NCI-H2029 (cell line): ENCODE data around the gene ACOX2.

ENCODE experiments used
- DNase-seq: peaks from one replicate; lab custom pipeline; 2025; lab: John Stamatoyannopoulos, UW

Gene ACOX2

DNA sequence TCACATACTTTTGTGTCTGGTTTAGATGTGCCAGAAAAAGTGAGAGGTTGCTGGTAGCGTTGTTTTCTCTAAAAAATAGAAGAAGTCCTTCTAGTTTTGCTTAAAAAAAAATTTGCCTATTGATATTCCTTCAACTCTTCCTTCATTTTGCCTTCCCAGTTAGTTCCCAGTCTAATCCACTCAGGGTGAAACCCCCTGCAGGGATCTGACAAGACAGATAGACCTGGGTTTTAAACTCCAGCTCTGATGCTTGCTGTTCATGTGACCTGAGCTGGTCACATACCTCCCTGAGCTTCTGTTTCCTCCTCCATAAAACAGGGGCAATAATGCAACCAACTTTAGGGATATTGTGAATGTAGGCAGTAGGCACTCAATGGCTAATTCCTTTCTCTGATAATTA lies 63.7 kb downstream of the ACOX2 start:
- no peak for DNase-seq

DNA sequence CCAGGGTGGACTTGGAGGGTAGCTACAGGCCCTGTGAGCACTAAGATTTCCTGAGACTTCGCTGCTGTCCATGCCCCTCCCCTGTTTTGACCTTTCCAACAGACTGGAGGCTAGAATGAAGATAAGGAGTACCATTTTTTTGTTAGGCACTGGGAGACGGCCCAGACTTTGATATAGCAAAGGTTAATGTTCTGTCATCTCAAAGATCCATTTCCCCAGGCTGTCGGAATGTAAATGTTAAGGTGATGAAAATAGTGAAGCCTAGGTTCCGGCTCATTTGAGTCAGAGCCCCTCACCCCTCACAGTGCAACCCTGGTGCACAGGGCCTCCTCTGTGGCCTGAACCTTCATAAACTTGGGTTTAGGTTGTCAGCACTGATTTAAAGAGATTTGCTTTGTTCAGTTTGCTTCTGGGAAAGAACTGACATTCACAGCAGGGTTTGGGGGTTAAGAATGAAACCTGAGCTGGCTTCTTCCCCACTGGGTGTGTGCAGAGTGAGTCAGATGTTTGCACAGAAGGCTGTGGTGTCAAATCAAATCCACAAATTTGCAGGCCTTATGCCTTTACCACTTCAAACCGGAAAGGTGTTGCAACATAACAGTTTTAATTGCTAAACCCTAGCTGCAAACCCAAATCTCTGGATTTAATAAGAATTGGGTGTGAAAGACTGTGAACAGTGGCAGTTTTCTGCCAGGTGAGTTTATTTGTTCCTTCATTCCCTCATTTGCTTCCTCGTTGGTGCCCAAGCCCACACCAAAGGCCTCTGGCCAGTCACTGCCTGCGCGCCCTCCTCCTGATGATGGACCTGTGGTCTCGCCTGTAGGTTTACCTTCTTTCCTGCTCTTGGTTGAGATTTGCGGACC lies 65.7 kb downstream of the ACOX2 start:
- DNase-seq = peak; percentile 81

DNA sequence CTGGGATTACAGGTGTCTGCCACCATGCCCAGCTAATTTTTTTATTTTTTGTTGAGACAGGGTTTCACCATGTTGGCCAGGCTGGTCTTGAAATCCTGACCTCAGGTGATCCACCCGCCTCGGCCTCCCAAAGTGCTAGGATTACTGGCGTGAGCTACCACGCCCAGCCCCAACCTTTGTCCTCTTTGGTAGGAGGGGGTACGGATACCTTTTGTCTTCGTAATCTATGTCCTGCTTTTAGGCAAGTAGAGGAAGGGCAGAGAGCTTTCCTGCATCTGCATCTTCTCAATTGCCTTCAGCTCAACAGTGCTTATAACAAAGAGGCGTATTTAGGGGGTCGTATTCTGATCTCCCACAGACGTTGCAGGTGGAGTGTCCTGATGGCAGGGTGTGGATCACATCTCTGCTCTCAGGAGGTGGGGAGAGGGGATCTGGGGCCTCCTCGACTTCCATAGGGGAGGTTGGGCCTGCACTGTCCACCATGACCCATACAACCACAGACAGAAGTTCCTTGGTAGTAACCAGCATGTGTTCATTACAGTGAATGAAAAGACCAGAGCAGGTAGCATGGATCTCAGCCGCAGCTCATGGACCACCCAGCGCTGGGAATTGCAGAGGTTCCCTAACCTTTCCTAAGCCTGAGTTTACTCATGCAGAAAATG lies 66.5 kb downstream of the ACOX2 start:
- no peak for DNase-seq

DNA sequence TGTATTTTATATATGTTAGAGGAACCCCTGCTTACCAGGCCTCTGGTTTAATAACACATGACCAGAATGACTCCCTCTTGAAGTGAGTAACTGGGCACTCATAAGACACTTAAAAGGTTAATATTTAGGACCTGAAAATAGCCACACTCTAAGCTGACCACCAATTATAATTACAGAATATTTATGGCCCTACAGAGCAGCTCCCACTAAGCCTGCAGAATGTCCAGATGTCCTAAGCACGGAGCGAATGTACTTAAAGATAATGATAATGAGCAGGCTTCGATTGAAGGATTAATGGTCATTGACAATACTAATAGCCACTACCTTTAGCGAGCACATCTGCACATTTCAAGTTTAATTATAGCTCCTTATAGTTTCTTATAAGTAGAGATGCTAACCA lies 67.9 kb downstream of the ACOX2 start:
- no peak for DNase-seq

DNA sequence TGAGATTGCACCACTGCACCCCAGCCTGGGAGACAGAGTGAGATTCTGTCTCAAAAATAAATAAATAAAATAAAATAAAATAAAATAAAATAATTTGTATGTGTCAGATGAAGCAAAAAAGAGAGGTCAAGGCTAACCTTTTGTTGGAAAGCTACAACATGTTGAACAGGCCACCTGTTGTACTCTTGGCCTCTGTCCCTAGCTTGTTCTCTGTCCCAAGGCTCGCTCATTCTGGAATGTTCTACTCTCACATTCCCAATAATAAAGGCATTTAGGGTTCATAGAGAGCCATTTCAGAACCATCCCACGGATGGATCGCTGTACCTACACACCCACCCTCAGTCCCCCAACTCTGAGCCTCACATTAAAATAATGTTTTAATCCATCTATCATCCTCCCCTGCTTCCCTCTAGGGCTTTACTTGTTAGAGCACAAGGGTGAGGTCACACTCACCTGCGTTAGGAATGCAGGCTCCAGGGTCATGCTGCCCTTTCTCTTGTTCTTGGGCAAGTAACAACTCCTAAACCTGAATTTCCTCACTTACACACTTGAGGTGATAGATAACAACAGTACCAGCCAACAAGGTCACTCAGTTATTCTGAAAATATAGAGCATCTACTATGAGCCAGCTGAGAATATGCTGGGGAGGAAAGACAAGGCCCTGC lies 70.0 kb downstream of the ACOX2 start:
- DNase-seq = no peak

DNA sequence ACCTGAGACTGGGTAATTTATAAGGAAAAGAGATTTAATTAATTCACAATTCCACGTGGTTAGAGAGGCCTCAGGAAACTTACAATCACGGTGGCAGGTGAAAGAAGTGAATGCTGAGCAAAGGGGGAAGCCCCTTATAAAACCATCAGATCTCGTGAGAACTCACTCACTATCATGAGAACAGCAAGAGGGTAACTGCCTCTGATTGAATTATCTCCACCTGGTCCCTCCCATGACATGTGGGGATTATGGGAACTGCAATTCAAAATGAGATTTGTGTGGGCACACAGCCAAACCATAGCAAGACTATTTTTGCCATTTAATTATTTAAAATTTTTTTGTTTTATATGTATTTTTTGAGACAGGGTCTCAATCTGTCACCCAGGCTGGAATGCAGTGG lies 72.1 kb downstream of the ACOX2 start:
- no peak for DNase-seq

DNA sequence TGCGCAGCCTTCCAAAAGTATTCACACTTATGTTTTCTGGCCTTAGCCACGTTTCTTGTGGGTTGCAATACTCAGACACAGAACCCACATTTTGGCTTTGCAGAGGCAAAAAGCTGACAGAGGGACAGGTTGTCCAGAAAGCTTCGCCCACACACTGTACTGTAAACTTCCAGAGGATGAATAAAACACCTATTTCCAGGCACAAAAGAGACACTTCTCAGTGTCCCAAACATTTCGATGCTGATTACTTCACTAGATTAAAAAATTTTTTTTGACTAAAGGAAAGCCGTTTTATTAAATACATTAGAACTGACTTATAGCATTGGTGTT lies 73.1 kb downstream of the ACOX2 start:
- no peak for DNase-seq

DNA sequence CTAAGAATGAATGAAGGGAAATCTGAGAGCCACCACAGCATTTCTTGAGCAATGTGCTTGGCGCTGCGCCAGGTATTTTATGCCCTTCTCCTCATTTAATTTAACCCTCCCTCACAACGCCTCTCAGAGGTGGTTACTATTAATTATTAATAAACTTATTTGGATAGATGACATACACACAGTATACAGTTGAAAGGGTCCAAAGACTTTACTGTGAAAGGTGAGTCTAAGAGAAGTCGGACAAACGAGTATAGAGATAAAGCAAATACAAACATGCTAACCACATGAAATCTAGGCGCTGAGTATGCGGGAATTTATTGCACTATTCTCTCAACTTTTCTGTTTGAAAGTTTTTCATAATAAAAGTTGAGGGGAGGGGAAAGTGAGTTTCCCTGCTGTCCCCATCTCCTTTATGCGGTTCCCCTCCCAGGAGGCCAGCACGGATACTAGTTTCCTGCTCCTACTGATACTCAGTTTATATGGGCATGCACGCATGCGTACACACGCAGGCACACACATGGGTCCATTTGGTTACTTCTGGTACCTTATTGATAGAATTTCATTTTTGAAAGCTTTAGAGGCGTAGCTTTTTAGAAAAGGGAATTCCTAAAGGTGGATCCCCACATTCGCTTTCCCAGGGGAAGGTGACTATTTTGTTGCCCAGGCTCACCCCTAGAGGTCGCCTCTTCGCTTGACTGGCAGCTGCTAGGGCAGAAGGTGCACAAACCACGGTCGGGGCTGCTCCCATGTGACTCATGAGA lies 73.6 kb downstream of the ACOX2 start:
- DNase-seq = no peak

DNA sequence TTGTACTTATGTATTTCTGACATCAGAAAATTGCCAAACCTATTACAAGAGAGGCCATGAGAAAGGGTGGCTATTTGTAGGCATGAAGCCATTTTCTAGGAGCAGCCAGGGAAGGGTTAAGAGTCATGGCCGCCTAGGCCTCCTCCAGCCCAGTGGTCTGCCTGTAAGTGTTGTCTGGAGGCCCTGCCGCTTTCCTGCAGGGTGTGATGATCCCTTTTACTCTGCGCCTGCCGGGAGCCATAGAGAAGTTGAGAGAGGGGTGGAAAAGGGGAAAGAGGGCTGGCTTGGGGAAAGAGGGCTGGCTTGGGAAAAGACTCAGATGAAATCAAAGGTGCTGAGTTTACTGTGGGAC lies 74.2 kb downstream of the ACOX2 start:
- no peak for DNase-seq

DNA sequence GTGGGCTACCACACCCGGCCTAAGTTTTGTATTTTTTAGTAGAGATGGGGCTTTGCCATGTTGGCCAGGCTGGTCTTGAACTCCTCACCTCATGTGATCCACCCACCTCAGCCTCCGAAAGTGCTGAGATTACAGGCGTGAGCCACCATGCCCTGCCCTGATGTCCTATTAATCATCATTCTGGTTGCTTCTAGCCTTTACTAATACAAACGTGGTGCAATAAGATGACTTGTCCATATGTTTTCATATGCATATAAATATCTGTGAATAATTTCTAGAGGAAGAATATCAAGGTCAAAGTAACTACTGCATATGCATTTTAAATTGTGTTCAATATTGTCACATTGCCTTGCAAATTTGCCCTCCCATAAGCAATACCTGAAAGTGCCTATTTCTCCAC lies 77.8 kb downstream of the ACOX2 start:
- DNase-seq = no peak
